Heart left ventricle (tissue), 13 donors: ENCODE results near the gene RAB6A.

Experiments
- POLR2A ChIP-seq, 2 donors: fragments of 450-650 bp; IDR thresholded peaks; one replicate each; pipeline ENCODE4 v1.6.1; 2017; ENCODE audit warnings: antibody characterized with exemption in 2 of 2, mild to moderate bottlenecking in 2 of 2, moderate library complexity in 2 of 2
- TF ChIP-seq, protein P1 (sequence below), 12 donors: fragments of 200-600 bp; sonication (generic) in 4 of 12; IDR thresholded peaks; one replicate each; pipeline versions ENCODE4 v1.5.0 to v1.8.0; 2018 to 2022; ENCODE audit warnings: antibody characterized with exemption in 12 of 12, mild to moderate bottlenecking in 5 of 12
- donor health status: ischemic (EF 13 %, LVEDD 7.1; RV severe dilation, severe dysfunction).
- donor health status: DM: no; HTN: yes; CAD: no.
- donor health status: DM: no; HTN: no; CAD: no.
- donor health status: ischemic (EF 25% LVEDD 6.9; RV normal size, moderate dysfunction).
- donor health status: ischemic (EF 25% LVEDD 5.7; RV mildly dilated, moderate dysfunction).
- donor health status: ischemic (EF 35%, LVEDD 5.7; RV mildly dilated, moderate dysfunction).
- donor health status: nonischemic (EF 11% LVEDD 7.7; RV severe dilation, severe dysfunction).
- donor health status: DM: yes; HTN: yes; CAD: no.
- donor health status: PGD.
- donor health status: ischemic (EF 29% LVEDD 5.4; RV normal size, mild dysfunction).
- donor health status: nonischemic (EF 23%, LVEDD 6.1; RV moderate dilation, normal function).

DNA sequence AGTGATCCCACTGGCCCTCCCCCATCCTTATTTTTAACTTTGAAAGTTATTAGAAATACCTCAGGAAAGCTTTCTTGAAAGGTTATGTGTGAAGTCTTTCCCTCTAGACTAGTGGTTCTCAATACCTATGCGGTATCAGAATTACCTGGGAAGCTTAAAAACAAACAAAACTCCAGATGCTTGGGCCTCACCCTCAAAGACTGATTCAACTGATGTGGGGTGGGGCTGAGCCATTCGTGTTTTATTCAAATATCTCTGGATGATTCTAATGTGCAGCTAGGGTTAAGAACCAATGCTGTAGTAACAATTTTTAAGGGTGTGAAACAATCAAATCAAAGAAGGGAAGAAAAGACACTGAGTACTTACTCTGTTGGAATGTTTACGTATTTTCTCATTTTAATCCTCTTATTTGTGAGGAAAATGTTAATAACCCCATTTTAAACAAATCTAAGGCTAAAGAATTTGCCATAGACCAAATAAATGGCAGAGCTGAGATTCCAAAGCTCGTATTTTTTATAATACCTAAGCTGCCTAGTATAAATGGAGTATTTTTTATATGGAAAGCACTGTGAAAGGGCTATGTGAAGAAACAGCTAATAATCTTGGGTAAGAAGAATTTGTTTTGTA lies 66.9 kb downstream of the RAB6A start:
- TF ChIP-seq, protein P1, sequence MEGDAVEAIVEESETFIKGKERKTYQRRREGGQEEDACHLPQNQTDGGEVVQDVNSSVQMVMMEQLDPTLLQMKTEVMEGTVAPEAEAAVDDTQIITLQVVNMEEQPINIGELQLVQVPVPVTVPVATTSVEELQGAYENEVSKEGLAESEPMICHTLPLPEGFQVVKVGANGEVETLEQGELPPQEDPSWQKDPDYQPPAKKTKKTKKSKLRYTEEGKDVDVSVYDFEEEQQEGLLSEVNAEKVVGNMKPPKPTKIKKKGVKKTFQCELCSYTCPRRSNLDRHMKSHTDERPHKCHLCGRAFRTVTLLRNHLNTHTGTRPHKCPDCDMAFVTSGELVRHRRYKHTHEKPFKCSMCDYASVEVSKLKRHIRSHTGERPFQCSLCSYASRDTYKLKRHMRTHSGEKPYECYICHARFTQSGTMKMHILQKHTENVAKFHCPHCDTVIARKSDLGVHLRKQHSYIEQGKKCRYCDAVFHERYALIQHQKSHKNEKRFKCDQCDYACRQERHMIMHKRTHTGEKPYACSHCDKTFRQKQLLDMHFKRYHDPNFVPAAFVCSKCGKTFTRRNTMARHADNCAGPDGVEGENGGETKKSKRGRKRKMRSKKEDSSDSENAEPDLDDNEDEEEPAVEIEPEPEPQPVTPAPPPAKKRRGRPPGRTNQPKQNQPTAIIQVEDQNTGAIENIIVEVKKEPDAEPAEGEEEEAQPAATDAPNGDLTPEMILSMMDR (IDR thresholded peaks at IDR 0.05) = no peak
- TF ChIP-seq POLR2A (IDR thresholded peaks at IDR 0.05) = no peak
